Osteoblast (primary cell): Measurements from ENCODE around the gene DAPK1. TPM values are rescaled to one million over a fixed set of nuclear protein-coding genes. Genes with fewer than 3 reads are reported as not detected.

Experiments
- DNase-seq: peaks from one replicate; pipeline ENCODE4 v3.0.0; 2011; ENCODE audit warnings: low spot score, mixed read lengths; ENCODE audit not compliant: insufficient read length; ENCODE audit errors: missing footprints
- H2AFZ ChIP-seq: 2 replicates; pipeline ENCODE4 v1.6.0; 2011; ENCODE audit warnings: mild to moderate bottlenecking, low read length
- H3K27ac ChIP-seq: 2 replicates; pipeline ENCODE4 v1.5.1; 2011; ENCODE audit warnings: mild to moderate bottlenecking, low read depth, low read length, moderate library complexity
- H3K27me3 ChIP-seq: 2 replicates; pipeline ENCODE4 v1.6.0; 2012; ENCODE audit warnings: mild to moderate bottlenecking, control low read depth, inconsistent platforms, low read length, moderate library complexity; ENCODE audit not compliant: insufficient read depth
- H3K36me3 ChIP-seq: 2 replicates; pipeline ENCODE4 v1.5.1; 2011; ENCODE audit warnings: mild to moderate bottlenecking, low read length, control low read depth, moderate library complexity; ENCODE audit not compliant: insufficient read depth
- H3K4me1 ChIP-seq: 2 replicates; pipeline ENCODE4 v1.5.1; 2011; ENCODE audit warnings: mild to moderate bottlenecking, low read length, control low read depth, moderate library complexity; ENCODE audit not compliant: insufficient read depth
- H3K4me2 ChIP-seq: 2 replicates; pipeline ENCODE4 v1.6.0; 2011; ENCODE audit warnings: mild to moderate bottlenecking, low read length; ENCODE audit not compliant: insufficient read depth
- H3K4me3 ChIP-seq: fragments of 200-600 bp; sonication (generic); 3 replicates; pipeline ENCODE4 v1.5.1; 2012; ENCODE audit warnings: mild to moderate bottlenecking, low read length, inconsistent platforms; ENCODE audit not compliant: insufficient read depth
- H3K79me2 ChIP-seq: 2 replicates; pipeline ENCODE4 v1.6.0; 2012; ENCODE audit warnings: mild to moderate bottlenecking, low read length, control low read depth, inconsistent platforms; ENCODE audit not compliant: insufficient read depth
- H3K9me3 ChIP-seq: 2 replicates; pipeline ENCODE4 v1.5.1; 2011; ENCODE audit warnings: low read depth, low read length, control low read depth
- H4K20me1 ChIP-seq: 2 replicates; pipeline ENCODE4 v1.6.0; 2012; ENCODE audit warnings: mild to moderate bottlenecking, low read length, control low read depth; ENCODE audit not compliant: insufficient read depth
- CTCF ChIP-seq: IDR thresholded peaks from 2 replicates; pipeline ENCODE4 v1.5.1; 2011; ENCODE audit warnings: mild to moderate bottlenecking, low read depth, low read length, moderate library complexity; ENCODE audit errors: extremely low read depth
- total RNA-seq: library from RNA; depleted of rRNA; stranded (reverse); fragments of >200 nt; gene quantifications from 2 replicates; pipeline ENCODE4 v1.2.3, GENCODE V29; 2012

The DAPK1 gene
- total RNA-seq, 1 donor: 55.4 TPM

GRCh38 chr9:87673446-87674120 lies 175.9 kb downstream of the DAPK1 start:
- peaks cover 2% of the 10 kb centered on the region for H3K27me3 ChIP-seq
- H3K27ac ChIP-seq: no peak overlapping the region
- no peak overlapping the region for H3K4me3 ChIP-seq
- peak; percentile 66 for DNase-seq
- no peak overlapping the region for H3K4me2 ChIP-seq
- H4K20me1 ChIP-seq: no peaks in the 10 kb centered on the region
- H3K79me2 ChIP-seq: no peaks in the 10 kb centered on the region
- TF ChIP-seq CTCF: no peak
- H2AFZ ChIP-seq: no peak overlapping the region
- no peaks in the 10 kb centered on the region for H3K9me3 ChIP-seq
- no peaks in the 10 kb centered on the region for H3K36me3 ChIP-seq
- no peaks in the 10 kb centered on the region for H3K4me1 ChIP-seq

GRCh38 chr9:87674565-87675299 lies 177.1 kb downstream of the DAPK1 start:
- H3K27ac ChIP-seq: no peak overlapping the region
- no peaks in the 10 kb centered on the region for H4K20me1 ChIP-seq
- peaks cover 2% of the 10 kb centered on the region for H3K27me3 ChIP-seq
- H3K4me3 ChIP-seq: no peak overlapping the region
- no peak for DNase-seq
- H3K36me3 ChIP-seq: no peaks in the 10 kb centered on the region
- no peak overlapping the region for H3K4me2 ChIP-seq
- no peaks in the 10 kb centered on the region for H3K4me1 ChIP-seq
- no peaks in the 10 kb centered on the region for H3K79me2 ChIP-seq
- no peak overlapping the region for H2AFZ ChIP-seq
- H3K9me3 ChIP-seq: no peaks in the 10 kb centered on the region
- no peak for TF ChIP-seq CTCF

GRCh38 chr9:87675906-87676515 lies 178.3 kb downstream of the DAPK1 start:
- no peak for DNase-seq
- no peak overlapping the region for H3K27ac ChIP-seq
- H3K9me3 ChIP-seq: no peaks in the 10 kb centered on the region
- no peak overlapping the region for H3K4me2 ChIP-seq
- no peaks in the 10 kb centered on the region for H3K27me3 ChIP-seq
- no peak overlapping the region for H3K4me3 ChIP-seq
- no peaks in the 10 kb centered on the region for H4K20me1 ChIP-seq
- TF ChIP-seq CTCF: no peak
- no peaks in the 10 kb centered on the region for H3K4me1 ChIP-seq
- H2AFZ ChIP-seq: no peak overlapping the region
- no peaks in the 10 kb centered on the region for H3K36me3 ChIP-seq
- H3K79me2 ChIP-seq: no peaks in the 10 kb centered on the region
